Measurements from ENCODE around the gene MTMR4. TPM values are rescaled to one million over a fixed set of nuclear protein-coding genes. Genes with fewer than 3 reads are reported as not detected.

The MTMR4 gene
- total RNA-seq, 1 experiment from 2014 or later = 67.2 TPM

- BruUV-seq (replicated peaks) = no TSS peak
- intact Hi-C loops (cut with micrococcal nuclease) = no loop called here
- Histone ChIP-seq H4K20me1 (ENCODE audit: insufficient read depth) (no peaks in the 10 kb centered on the region), H3K36me3 (ENCODE audit: control insufficient read depth in 1 of 2, insufficient read depth in 2 of 2, low read length in 2 of 2) (peaks cover 25 to 27% of the 10 kb centered on the region in 2 experiments; a peak in 3 of 4 replicates), H3K79me2 (ENCODE audit: insufficient read depth, low read length) (no peaks in the 10 kb centered on the region), H3K9ac (ENCODE audit: low read length) (no peak overlapping the region), H3K9me2 (ENCODE audit: insufficient read depth) (no peaks in the 10 kb centered on the region), H3K27ac (ENCODE audit: low read depth, low read length) (no peak overlapping the region), H3K27me3 (ENCODE audit: insufficient read depth, low read length) (no peaks in the 10 kb centered on the region), H3K9me3 (ENCODE audit: control insufficient read depth in 1 of 2, insufficient read depth in 1 of 2, low read depth in 1 of 2, low read length in 2 of 2) (no peaks in the 10 kb centered on the region), H3K4me3 (replicated peaks in 1 of 2; ENCODE audit: low read depth in 1 of 2, low read length in 2 of 2) (no peak overlapping the region), H3K4me1 (ENCODE audit: control insufficient read depth in 1 of 2, insufficient read depth in 2 of 2, low read length in 2 of 2) (no peaks in the 10 kb centered on the region), H3K4me2 (ENCODE audit: low read length) (no peak overlapping the region), H2AFZ (ENCODE audit: low read depth, low read length, poor library complexity, severe bottlenecking) (no peak overlapping the region)
- DNase-seq (ENCODE audit: low read depth, low spot score) (no peak), ATAC-seq (no peak)
- TF ChIP-seq SRF (IDR thresholded peaks at IDR 0.05; ENCODE audit: low read depth) (no peak), SIN3A (IDR thresholded peaks at IDR 0.05; ENCODE audit: low read depth) (no peak), CTCF (IDR thresholded peaks at IDR 0.05 in 2 of 3, conservative IDR thresholded peaks at IDR 0.05 in 1 of 3; ENCODE audit: borderline replicate concordance in 1 of 3, insufficient read depth in 1 of 3, low read depth in 2 of 3, low read length in 2 of 3) (no peak), EZH2 (IDR thresholded peaks at IDR 0.05) (no peak), CEBPB (IDR thresholded peaks at IDR 0.05; ENCODE audit: low read depth) (no peak)
- TF ChIP-seq, protein P1, sequence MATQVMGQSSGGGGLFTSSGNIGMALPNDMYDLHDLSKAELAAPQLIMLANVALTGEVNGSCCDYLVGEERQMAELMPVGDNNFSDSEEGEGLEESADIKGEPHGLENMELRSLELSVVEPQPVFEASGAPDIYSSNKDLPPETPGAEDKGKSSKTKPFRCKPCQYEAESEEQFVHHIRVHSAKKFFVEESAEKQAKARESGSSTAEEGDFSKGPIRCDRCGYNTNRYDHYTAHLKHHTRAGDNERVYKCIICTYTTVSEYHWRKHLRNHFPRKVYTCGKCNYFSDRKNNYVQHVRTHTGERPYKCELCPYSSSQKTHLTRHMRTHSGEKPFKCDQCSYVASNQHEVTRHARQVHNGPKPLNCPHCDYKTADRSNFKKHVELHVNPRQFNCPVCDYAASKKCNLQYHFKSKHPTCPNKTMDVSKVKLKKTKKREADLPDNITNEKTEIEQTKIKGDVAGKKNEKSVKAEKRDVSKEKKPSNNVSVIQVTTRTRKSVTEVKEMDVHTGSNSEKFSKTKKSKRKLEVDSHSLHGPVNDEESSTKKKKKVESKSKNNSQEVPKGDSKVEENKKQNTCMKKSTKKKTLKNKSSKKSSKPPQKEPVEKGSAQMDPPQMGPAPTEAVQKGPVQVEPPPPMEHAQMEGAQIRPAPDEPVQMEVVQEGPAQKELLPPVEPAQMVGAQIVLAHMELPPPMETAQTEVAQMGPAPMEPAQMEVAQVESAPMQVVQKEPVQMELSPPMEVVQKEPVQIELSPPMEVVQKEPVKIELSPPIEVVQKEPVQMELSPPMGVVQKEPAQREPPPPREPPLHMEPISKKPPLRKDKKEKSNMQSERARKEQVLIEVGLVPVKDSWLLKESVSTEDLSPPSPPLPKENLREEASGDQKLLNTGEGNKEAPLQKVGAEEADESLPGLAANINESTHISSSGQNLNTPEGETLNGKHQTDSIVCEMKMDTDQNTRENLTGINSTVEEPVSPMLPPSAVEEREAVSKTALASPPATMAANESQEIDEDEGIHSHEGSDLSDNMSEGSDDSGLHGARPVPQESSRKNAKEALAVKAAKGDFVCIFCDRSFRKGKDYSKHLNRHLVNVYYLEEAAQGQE (IDR thresholded peaks at IDR 0.05; ENCODE audit: low read depth) = no peak
- CTCF ChIA-PET = no interaction called here
- RAD21 ChIA-PET (ENCODE audit: low non-redundant PET in 1 of 2, low total read pairs in 2 of 2, uncharacterized antibody in 2 of 2, unreplicated experiment in 2 of 2) = no interaction called here
- POLR2A ChIA-PET = interaction anchor here (0.6 kb wide), 1 partner anchor 83 kb away, joined by 3 read pairs; no protein-coding TSS in a partner anchor
These were observed 26.0 kb downstream of the MTMR4 start for GRCh38 chr17:58488428-58488890.
